ENCODE measurements around the gene RAB3GAP1. TPM values are rescaled to one million over a fixed set of nuclear protein-coding genes. Genes with fewer than 3 reads are reported as not detected.

RAB3GAP1 gene
- total and polyA plus RNA-seq, 2 of the 4 experiments (the other 2 are of a cell fraction) = 21.2 to 65.8 TPM

DNA sequence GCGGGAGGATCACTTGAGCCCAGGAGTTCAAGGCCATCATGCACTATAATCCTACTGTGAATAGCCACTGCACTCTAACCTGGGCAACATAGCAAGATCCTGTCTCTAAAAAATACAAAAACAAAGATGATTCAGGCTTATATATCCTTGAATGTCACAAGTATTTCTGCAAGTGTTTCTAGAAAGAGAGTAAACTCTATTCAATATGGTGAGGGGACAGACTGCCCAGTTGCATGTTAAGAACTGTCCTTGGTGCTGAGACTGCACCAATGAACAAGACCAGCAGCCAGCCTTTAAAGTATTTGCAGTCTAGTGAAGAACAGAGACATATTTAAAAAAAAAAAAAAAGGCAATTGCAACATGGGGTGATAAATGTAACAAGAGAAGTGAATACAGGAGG lies 21.3 kb upstream of the RAB3GAP1 start:
- Histone ChIP-seq H3K56ac (ENCODE audit: extremely low read depth, insufficient read depth, low read length) (no peak overlapping the region), H3K9ac (ENCODE audit: low read depth, low read length) (no peak overlapping the region), H2AK9ac (replicated peaks; ENCODE audit: low read depth, low read length, poor library complexity) (no peak overlapping the region), H3K4me3 (ENCODE audit: insufficient read depth, low read depth, low read length) (no peak overlapping the region), H4K91ac (ENCODE audit: insufficient read depth, low read depth, low read length) (no peak overlapping the region), H2BK20ac (ENCODE audit: low read depth, low read length) (no peak overlapping the region), H3K27me3 (ENCODE audit: control insufficient read depth, insufficient read depth, low read length) (no peaks in the 10 kb centered on the region), H2BK5ac (ENCODE audit: low read depth, low read length, poor library complexity, severe bottlenecking) (no peak overlapping the region), H3K4ac (ENCODE audit: low read depth, low read length) (no peak overlapping the region), H3K4me2 (ENCODE audit: low read depth, low read length) (no peak overlapping the region), H4K5ac (ENCODE audit: low read depth, low read length) (no peak overlapping the region), H3K14ac (replicated peaks; ENCODE audit: low read depth, low read length) (no peak overlapping the region), H2AFZ (replicated peaks; ENCODE audit: low read length, poor library complexity) (no peak overlapping the region), H2AK5ac (ENCODE audit: low read depth, low read length) (no peak overlapping the region), H3K27ac (ENCODE audit: insufficient read depth, low read length) (no peak overlapping the region), H3K79me1 (ENCODE audit: low read depth in 1 of 2, low read length in 2 of 2) (no peaks in the 10 kb centered on the region), H4K8ac (ENCODE audit: low read depth in 2 of 2, low read length in 2 of 2) (no peak overlapping the region), H4K20me1 (ENCODE audit: insufficient read depth, low read length) (no peaks in the 10 kb centered on the region), H2BK120ac (ENCODE audit: low read depth, low read length) (no peak overlapping the region), H3K9me1 (ENCODE audit: insufficient read depth, low read length) (no peaks in the 10 kb centered on the region), H3K9me3 (ENCODE audit: control insufficient read depth, insufficient read depth, low read length) (no peaks in the 10 kb centered on the region), H3K23ac (ENCODE audit: low read depth, low read length) (no peak overlapping the region), H3K4me1 (ENCODE audit: control insufficient read depth, insufficient read depth, low read length) (no peaks in the 10 kb centered on the region), H2BK15ac (ENCODE audit: low read depth, low read length) (no peak overlapping the region), H3K36me3 (ENCODE audit: control insufficient read depth, insufficient read depth, low read length) (no peaks in the 10 kb centered on the region), H3K18ac (ENCODE audit: low read depth, low read length) (no peak overlapping the region)
- TF ChIP-seq CHD1 (IDR thresholded peaks at IDR 0.05; ENCODE audit: low read depth, low read length) (no peak), MAFK (IDR thresholded peaks at IDR 0.05; ENCODE audit: low read depth, low read length) (no peak), RAD21 (IDR thresholded peaks at IDR 0.05; ENCODE audit: low read length) (no peak), MAZ (IDR thresholded peaks at IDR 0.05; ENCODE audit: borderline replicate concordance, low read depth, low read length) (no peak), BHLHE40 (IDR thresholded peaks at IDR 0.05; ENCODE audit: low read depth, low read length) (no peak), MXI1 (IDR thresholded peaks at IDR 0.05; ENCODE audit: borderline replicate concordance, low read depth, low read length) (no peak), FOS (IDR thresholded peaks at IDR 0.05; ENCODE audit: low read depth, low read length) (no peak), RCOR1 (IDR thresholded peaks at IDR 0.05; ENCODE audit: insufficient replicate concordance, low read length) (no peak), SMC3 (IDR thresholded peaks at IDR 0.05; ENCODE audit: low read depth, low read length) (no peak), CEBPB (IDR thresholded peaks at IDR 0.05; ENCODE audit: low read depth, low read length) (no peak), NFE2L2 (IDR thresholded peaks at IDR 0.05; ENCODE audit: low read depth, low read length) (no peak), POLR2A (IDR thresholded peaks at IDR 0.05; ENCODE audit: low read depth, low read length) (no peak), RFX5 (IDR thresholded peaks at IDR 0.05; ENCODE audit: low read depth, low read length) (no peak)
- TF ChIP-seq, protein P1, sequence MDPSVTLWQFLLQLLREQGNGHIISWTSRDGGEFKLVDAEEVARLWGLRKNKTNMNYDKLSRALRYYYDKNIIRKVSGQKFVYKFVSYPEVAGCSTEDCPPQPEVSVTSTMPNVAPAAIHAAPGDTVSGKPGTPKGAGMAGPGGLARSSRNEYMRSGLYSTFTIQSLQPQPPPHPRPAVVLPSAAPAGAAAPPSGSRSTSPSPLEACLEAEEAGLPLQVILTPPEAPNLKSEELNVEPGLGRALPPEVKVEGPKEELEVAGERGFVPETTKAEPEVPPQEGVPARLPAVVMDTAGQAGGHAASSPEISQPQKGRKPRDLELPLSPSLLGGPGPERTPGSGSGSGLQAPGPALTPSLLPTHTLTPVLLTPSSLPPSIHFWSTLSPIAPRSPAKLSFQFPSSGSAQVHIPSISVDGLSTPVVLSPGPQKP (IDR thresholded peaks at IDR 0.05; ENCODE audit: borderline replicate concordance, low read depth, low read length) = no peak
- TF ChIP-seq, protein P2, sequence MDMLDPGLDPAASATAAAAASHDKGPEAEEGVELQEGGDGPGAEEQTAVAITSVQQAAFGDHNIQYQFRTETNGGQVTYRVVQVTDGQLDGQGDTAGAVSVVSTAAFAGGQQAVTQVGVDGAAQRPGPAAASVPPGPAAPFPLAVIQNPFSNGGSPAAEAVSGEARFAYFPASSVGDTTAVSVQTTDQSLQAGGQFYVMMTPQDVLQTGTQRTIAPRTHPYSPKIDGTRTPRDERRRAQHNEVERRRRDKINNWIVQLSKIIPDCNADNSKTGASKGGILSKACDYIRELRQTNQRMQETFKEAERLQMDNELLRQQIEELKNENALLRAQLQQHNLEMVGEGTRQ (IDR thresholded peaks at IDR 0.05; ENCODE audit: low read depth, low read length) = no peak
- TF ChIP-seq, protein P3, sequence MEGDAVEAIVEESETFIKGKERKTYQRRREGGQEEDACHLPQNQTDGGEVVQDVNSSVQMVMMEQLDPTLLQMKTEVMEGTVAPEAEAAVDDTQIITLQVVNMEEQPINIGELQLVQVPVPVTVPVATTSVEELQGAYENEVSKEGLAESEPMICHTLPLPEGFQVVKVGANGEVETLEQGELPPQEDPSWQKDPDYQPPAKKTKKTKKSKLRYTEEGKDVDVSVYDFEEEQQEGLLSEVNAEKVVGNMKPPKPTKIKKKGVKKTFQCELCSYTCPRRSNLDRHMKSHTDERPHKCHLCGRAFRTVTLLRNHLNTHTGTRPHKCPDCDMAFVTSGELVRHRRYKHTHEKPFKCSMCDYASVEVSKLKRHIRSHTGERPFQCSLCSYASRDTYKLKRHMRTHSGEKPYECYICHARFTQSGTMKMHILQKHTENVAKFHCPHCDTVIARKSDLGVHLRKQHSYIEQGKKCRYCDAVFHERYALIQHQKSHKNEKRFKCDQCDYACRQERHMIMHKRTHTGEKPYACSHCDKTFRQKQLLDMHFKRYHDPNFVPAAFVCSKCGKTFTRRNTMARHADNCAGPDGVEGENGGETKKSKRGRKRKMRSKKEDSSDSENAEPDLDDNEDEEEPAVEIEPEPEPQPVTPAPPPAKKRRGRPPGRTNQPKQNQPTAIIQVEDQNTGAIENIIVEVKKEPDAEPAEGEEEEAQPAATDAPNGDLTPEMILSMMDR (conservative IDR thresholded peaks at IDR 0.05; ENCODE audit: low read depth, low read length) = no peak
- DNase-seq = peak; percentile 65
- peak; percentile 83 for ATAC-seq (ENCODE audit: low read depth)
- dilution Hi-C loops (cut with HindIII; ENCODE audit: low sequenced_read_pairs, unreplicated experiment) = no loop called here
- no TSS peak for BruUV-seq (replicated peaks)
- ChIA-PET CTCF (no interaction called here), POLR2A (ENCODE audit: unreplicated experiment) (no interaction called here)
- in situ Hi-C loops (cut with MboI; ENCODE audit: low sequenced_read_pairs) = no loop called here
- intact Hi-C loops (cut with micrococcal nuclease) = no loop called here
- WGBS, 2 experiments (ENCODE audit: extremely low coverage in 2 of 2, insufficient read length in 1 of 2) = no CpG with 5 or more reads among the region's 1 CpG
